ENCODE results near the gene CEMIP.

DNA sequence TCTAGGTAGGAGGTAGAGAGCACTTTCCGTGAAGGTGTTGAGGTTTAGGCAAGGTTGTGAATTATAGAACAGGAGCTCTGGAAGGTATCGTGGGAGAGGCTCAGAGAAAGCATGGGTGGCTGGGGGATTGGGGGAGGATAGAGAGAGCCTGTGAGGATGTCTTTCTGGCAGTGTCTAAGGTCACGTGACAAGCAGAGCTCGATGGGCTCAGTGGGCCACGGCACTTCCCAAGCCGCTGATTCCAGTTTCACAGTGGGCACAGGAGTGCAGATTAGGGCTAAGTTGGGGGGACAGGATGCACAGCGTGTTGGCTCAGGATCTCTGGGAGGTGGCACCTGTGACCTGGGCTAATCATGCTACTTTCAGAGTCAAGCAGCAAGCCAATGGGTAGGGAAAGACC is 52.0 kb downstream of the CEMIP start:
- TF ChIP-seq CTCF (IDR thresholded peaks at IDR 0.05) (no peak), EP300 (IDR thresholded peaks at IDR 0.05) (no peak), POLR2AphosphoS5 (IDR thresholded peaks at IDR 0.05) (no peak), POLR2A (IDR thresholded peaks at IDR 0.05) (no peak)
